PC-3 (cell line): ENCODE results near the gene SLC52A1. TPM values are rescaled to one million over a fixed set of nuclear protein-coding genes. Genes with fewer than 3 reads are reported as not detected.

Experiments
- ATAC-seq: fragments of 200-7000 bp; cut with Tn5 transposase; 2 replicates; pipeline ENCODE4 v1.9.1; 2020; ENCODE audit warnings: mild to moderate bottlenecking, moderate library complexity
- BruUV-seq: library from RNA; stranded (reverse); fragments of 400-500 nt; replicated peaks from 2 replicates; lab custom pipeline; 2021; lab: Mats Ljungman, UMichigan
- CTCF ChIA-PET: fragments of 300-600 bp; sonication (Branson Sonifier 250); formaldehyde crosslinking; loops from one replicate; lab custom pipeline; 2022; ENCODE audit warnings: antibody characterized with exemption; lab: Charles Lee
- POLR2A ChIA-PET: fragments of 300-600 bp; sonication (Branson Sonifier 250); formaldehyde crosslinking; loops from one replicate; lab custom pipeline; 2022; ENCODE audit warnings: antibody characterized with exemption; ENCODE audit not compliant: unreplicated experiment; lab: Charles Lee
- DNase-seq: peaks from one replicate; pipeline ENCODE4 v3.0.0-alpha.2; 2015
- H2AFZ ChIP-seq: fragments of 300-600 bp; sonication (generic); 2 replicates; pipeline ENCODE4 v1.6.0; 2016; ENCODE audit warnings: antibody characterized with exemption, low read length
- H3F3A ChIP-seq: fragments of 300-600 bp; sonication (generic); one replicate; pipeline ENCODE4 v1.6.0; 2017; ENCODE audit warnings: antibody characterized with exemption, low read length, control low read depth, mild to moderate bottlenecking; ENCODE audit not compliant: unreplicated experiment
- H3K27ac ChIP-seq: fragments of 300-600 bp; sonication (generic); 2 replicates; pipeline ENCODE4 v1.5.1; 2016; ENCODE audit warnings: mild to moderate bottlenecking, low read length
- H3K27me3 ChIP-seq: fragments of 300-600 bp; sonication (generic); 2 replicates; pipeline ENCODE4 v1.6.1; 2016; ENCODE audit warnings: low read length, mixed read lengths
- H3K36me3 ChIP-seq: fragments of 300-600 bp; sonication (generic); 2 replicates; pipeline ENCODE4 v1.6.1; 2016; ENCODE audit warnings: low read depth, mixed run types, low read length, mixed read lengths
- H3K4me1 ChIP-seq: fragments of 300-600 bp; sonication (generic); 2 replicates; pipeline ENCODE4 v1.5.1; 2016; ENCODE audit warnings: low read length; ENCODE audit not compliant: insufficient read depth
- H3K4me2 ChIP-seq: fragments of 300-600 bp; sonication (generic); 2 replicates; pipeline ENCODE4 v1.6.0; 2016; ENCODE audit warnings: low read length
- H3K4me3 ChIP-seq: fragments of 300-600 bp; sonication (generic); 2 replicates; pipeline ENCODE4 v1.5.1; 2016; ENCODE audit warnings: mild to moderate bottlenecking, low read length, mixed read lengths
- H3K79me2 ChIP-seq: fragments of 300-600 bp; sonication (generic); 2 replicates; pipeline ENCODE4 v1.6.1; 2017; ENCODE audit warnings: low read length, mixed read lengths
- H3K9ac ChIP-seq: fragments of 300-600 bp; sonication (generic); 2 replicates; pipeline ENCODE4 v1.6.0; 2016; ENCODE audit warnings: mild to moderate bottlenecking, low read length
- H3K9me2 ChIP-seq: fragments of 300-600 bp; sonication (generic); replicated peaks from 2 replicates; pipeline ENCODE4 v1.6.1; 2016; ENCODE audit warnings: mixed run types, low read length, mixed read lengths
- H3K9me3 ChIP-seq: fragments of 300-600 bp; sonication (generic); 2 replicates; pipeline ENCODE4 v1.6.1; 2016; ENCODE audit warnings: low read length, mixed read lengths
- H4K20me1 ChIP-seq: fragments of 300-600 bp; sonication (generic); 2 replicates; pipeline ENCODE4 v1.6.1; 2016; ENCODE audit warnings: low read length, mixed read lengths
- EZH2 ChIP-seq: fragments of 300-600 bp; sonication (generic); IDR thresholded peaks from one replicate; pipeline ENCODE4 v1.6.1; 2017; ENCODE audit warnings: antibody characterized with exemption, mild to moderate bottlenecking, low read length; ENCODE audit not compliant: unreplicated experiment
- EZH2phosphoT487 ChIP-seq: fragments of 300-600 bp; sonication (generic); IDR thresholded peaks from 2 replicates; pipeline ENCODE4 v1.6.1; 2018; ENCODE audit warnings: mild to moderate bottlenecking, antibody characterized with exemption, low read length, borderline replicate concordance
- intact Hi-C: fragments of 100-400 bp; cut with micrococcal nuclease; formaldehyde crosslinking; loops from 2 replicates; pipeline ENCODE4 v1.9.0; 2023
- total RNA-seq: library from RNA; depleted of rRNA; stranded (reverse); fragments of >200 nt; gene quantifications from 2 replicates; pipeline ENCODE4 v1.2.3, GENCODE V29; 2014
- TF ChIP-seq, protein P1 (sequence below): fragments of 300-600 bp; sonication (generic); conservative IDR thresholded peaks from 2 replicates; pipeline ENCODE4 v1.5.1; 2017; ENCODE audit warnings: antibody characterized with exemption, low read depth, mild to moderate bottlenecking, low read length

SLC52A1 gene
- total RNA-seq, 1 experiment from 2014 or later, result not detected

- Histone ChIP-seq H2AFZ (peak overlapping the region; percentile 94), H3K27me3 (no peaks in the 10 kb centered on the region), H3K79me2 (peaks cover 7% of the 10 kb centered on the region; the same call in 1 of the 2 replicates), H4K20me1 (no peaks in the 10 kb centered on the region), H3K9me3 (no peaks in the 10 kb centered on the region), H3K4me3 (peak overlapping the region; percentile 88), H3K4me1 (peaks cover 15% of the 10 kb centered on the region; the same call in 1 of the 2 replicates), H3K9ac (peak overlapping the region; percentile 82), H3K27ac (no peak overlapping the region), H3K36me3 (no peaks in the 10 kb centered on the region; the same call in 1 of the 2 replicates), H3K9me2 (no peaks in the 10 kb centered on the region), H3K4me2 (peak overlapping the region; percentile 88), H3F3A (no peaks in the 10 kb centered on the region)
- DNase-seq (no peak), ATAC-seq (no peak)
- ChIA-PET CTCF (no interaction called here), POLR2A (no interaction called here)
- TF ChIP-seq EZH2 (no peak), EZH2phosphoT487 (no peak)
- TF ChIP-seq, protein P1, sequence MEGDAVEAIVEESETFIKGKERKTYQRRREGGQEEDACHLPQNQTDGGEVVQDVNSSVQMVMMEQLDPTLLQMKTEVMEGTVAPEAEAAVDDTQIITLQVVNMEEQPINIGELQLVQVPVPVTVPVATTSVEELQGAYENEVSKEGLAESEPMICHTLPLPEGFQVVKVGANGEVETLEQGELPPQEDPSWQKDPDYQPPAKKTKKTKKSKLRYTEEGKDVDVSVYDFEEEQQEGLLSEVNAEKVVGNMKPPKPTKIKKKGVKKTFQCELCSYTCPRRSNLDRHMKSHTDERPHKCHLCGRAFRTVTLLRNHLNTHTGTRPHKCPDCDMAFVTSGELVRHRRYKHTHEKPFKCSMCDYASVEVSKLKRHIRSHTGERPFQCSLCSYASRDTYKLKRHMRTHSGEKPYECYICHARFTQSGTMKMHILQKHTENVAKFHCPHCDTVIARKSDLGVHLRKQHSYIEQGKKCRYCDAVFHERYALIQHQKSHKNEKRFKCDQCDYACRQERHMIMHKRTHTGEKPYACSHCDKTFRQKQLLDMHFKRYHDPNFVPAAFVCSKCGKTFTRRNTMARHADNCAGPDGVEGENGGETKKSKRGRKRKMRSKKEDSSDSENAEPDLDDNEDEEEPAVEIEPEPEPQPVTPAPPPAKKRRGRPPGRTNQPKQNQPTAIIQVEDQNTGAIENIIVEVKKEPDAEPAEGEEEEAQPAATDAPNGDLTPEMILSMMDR, result no peak
- intact Hi-C loops, result no loop called here
- BruUV-seq, result TSS peak; percentile 67
These were observed 47.3 kb downstream of the SLC52A1 start for GRCh38 chr17:4987767-4988567.

DNA sequence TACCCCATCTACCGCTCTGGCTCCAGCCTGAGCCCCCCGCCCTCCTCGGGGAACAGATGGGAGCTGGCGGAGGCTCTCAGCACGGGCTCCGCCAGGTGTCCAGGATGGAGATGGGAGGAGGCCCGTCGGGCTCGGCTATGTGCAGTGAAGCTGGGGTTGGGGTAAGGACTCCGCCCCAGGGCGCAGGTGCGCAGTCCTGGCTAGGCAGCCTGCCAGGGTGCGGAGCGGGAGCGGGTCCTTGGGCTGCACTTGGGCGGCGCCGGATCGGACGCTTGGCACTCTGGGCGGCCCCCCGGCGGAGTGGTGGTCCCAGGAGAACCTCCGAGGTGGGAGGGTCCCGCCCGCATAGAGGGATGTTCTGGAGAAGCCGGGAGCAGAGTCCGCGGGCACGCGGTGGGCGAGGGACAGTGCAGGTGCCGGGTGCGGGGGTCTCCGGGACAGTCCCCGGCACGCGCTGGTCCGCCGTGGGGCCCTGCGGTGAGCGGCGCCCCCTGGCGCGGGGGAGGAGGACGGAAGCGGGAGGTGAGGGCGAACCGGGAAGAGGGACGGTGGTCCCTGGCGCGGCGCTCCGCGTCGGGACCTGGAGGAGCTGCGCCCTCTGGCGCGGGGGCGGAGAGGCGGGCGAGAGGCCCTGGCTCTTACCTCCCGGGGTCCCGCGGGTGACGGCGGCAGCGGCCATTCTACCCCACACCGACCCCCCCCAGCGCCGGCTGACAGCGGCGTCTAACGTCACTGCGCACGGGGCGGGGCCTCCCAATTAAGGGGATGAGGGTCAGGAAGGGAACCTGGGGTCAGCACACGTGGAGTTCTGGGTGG is 48.1 kb downstream of the SLC52A1 start, which contains the start of gene CAMTA2:
TSS of gene CAMTA2 (minus strand) at position 725 of the 816 bp plus-strand sequence. CDS start 1,453 bp downstream, outside the sequence.
- no peaks in the 10 kb centered on the region for H3K9me2 ChIP-seq
- TF ChIP-seq EZH2 (no peak), EZH2phosphoT487 (no peak)
- TF ChIP-seq, protein P1, result peak; percentile 72
- ChIA-PET POLR2A (no interaction called here), CTCF (no interaction called here)
- peaks cover 15% of the 10 kb centered on the region; the same call in 1 of the 2 replicates for H3K4me1 ChIP-seq
- ATAC-seq, result peak; percentile 82
- no peaks in the 10 kb centered on the region for H4K20me1 ChIP-seq
- H2AFZ ChIP-seq, result peak within 1 kb of the TSS; percentile 94
- no TSS peak for BruUV-seq
- intact Hi-C loops, result no loop called here
- peak; percentile 55 for DNase-seq
- no peaks in the 10 kb centered on the region; the same call in 1 of the 2 replicates for H3K36me3 ChIP-seq
- peak within 1 kb of the TSS; percentile 82 for H3K9ac ChIP-seq
- peak within 1 kb of the TSS; percentile 88 for H3K4me2 ChIP-seq
- H3K79me2 ChIP-seq, result peaks cover 7% of the 10 kb centered on the region; the same call in 1 of the 2 replicates
- H3K27me3 ChIP-seq, result no peaks in the 10 kb centered on the region
- peak within 1 kb of the TSS; percentile 14; the same call in 1 of the 2 replicates for H3K27ac ChIP-seq
- no peaks in the 10 kb centered on the region for H3K9me3 ChIP-seq
- H3K4me3 ChIP-seq, result peak within 1 kb of the TSS; percentile 88
- H3F3A ChIP-seq, result no peaks in the 10 kb centered on the region
